GM06990 (cell line): Measurements from ENCODE around the gene STK17A.

Source experiments
- DNase-seq: peaks from one replicate; pipeline ENCODE4 v3.0.0-alpha.2; 2011; ENCODE audit not compliant: insufficient read length; ENCODE audit errors: extremely low read depth
- H3K27me3 ChIP-seq: replicated peaks from 2 replicates; pipeline ENCODE4 v1.6.0; 2011; ENCODE audit warnings: low read length; ENCODE audit not compliant: control insufficient read depth, insufficient read depth
- H3K36me3 ChIP-seq: 2 replicates; pipeline ENCODE4 v1.5.1; 2011; ENCODE audit warnings: low read length; ENCODE audit not compliant: control insufficient read depth, insufficient read depth
- H3K4me3 ChIP-seq: replicated peaks from 2 replicates; pipeline ENCODE4 v1.5.1; 2011; ENCODE audit warnings: low read depth, mild to moderate bottlenecking, control low read depth, low read length
- CTCF ChIP-seq: IDR thresholded peaks from 2 replicates; pipeline ENCODE4 v1.5.1; 2011; ENCODE audit warnings: low read length, control low read depth, mild to moderate bottlenecking, inconsistent platforms; ENCODE audit not compliant: insufficient read depth, poor library complexity, severe bottlenecking

STK17A gene

GRCh38 chr7:43639858-43640491 is 57.1 kb downstream of the STK17A start:
- H3K36me3 ChIP-seq = peaks cover 20% of the 10 kb centered on the region
- H3K4me3 ChIP-seq = no peak overlapping the region
- no peak for DNase-seq
- H3K27me3 ChIP-seq = no peaks in the 10 kb centered on the region
- TF ChIP-seq CTCF = no peak

GRCh38 chr7:43640679-43641078 is 57.8 kb downstream of the STK17A start:
- TF ChIP-seq CTCF = no peak
- no peak overlapping the region for H3K4me3 ChIP-seq
- peaks cover 17% of the 10 kb centered on the region for H3K36me3 ChIP-seq
- no peak for DNase-seq
- H3K27me3 ChIP-seq = no peaks in the 10 kb centered on the region

GRCh38 chr7:43642897-43643630 is 60.2 kb downstream of the STK17A start:
- Histone ChIP-seq H3K4me3 (no peak overlapping the region), H3K36me3 (peaks cover 10% of the 10 kb centered on the region), H3K27me3 (no peaks in the 10 kb centered on the region)
- TF ChIP-seq CTCF = no peak
- no peak for DNase-seq

- H3K27me3 ChIP-seq = no peaks in the 10 kb centered on the region
- DNase-seq = no peak
- no peak overlapping the region for H3K4me3 ChIP-seq
- H3K36me3 ChIP-seq = peaks cover 10% of the 10 kb centered on the region
- no peak for TF ChIP-seq CTCF
Measured at GRCh38 chr7:43643846-43644245, 60.9 kb downstream of the STK17A start.

- Histone ChIP-seq H3K36me3 (peaks cover 5% of the 10 kb centered on the region), H3K4me3 (no peak overlapping the region), H3K27me3 (no peaks in the 10 kb centered on the region)
- no peak for DNase-seq
- TF ChIP-seq CTCF = no peak
Measured at GRCh38 chr7:43645699-43646226, 62.9 kb downstream of the STK17A start.
